ENCODE measurements around the gene KLKB1. TPM values are rescaled to one million over a fixed set of nuclear protein-coding genes. Genes with fewer than 3 reads are reported as not detected.
"Not testable (repeated sequence)": the region's sequence is repeated elsewhere in the genome, so short reads cannot be mapped to it uniquely, and the experiment has no call there.

KLKB1 gene
- total RNA-seq, 1 experiment from 2014 or later, result not detected

DNA sequence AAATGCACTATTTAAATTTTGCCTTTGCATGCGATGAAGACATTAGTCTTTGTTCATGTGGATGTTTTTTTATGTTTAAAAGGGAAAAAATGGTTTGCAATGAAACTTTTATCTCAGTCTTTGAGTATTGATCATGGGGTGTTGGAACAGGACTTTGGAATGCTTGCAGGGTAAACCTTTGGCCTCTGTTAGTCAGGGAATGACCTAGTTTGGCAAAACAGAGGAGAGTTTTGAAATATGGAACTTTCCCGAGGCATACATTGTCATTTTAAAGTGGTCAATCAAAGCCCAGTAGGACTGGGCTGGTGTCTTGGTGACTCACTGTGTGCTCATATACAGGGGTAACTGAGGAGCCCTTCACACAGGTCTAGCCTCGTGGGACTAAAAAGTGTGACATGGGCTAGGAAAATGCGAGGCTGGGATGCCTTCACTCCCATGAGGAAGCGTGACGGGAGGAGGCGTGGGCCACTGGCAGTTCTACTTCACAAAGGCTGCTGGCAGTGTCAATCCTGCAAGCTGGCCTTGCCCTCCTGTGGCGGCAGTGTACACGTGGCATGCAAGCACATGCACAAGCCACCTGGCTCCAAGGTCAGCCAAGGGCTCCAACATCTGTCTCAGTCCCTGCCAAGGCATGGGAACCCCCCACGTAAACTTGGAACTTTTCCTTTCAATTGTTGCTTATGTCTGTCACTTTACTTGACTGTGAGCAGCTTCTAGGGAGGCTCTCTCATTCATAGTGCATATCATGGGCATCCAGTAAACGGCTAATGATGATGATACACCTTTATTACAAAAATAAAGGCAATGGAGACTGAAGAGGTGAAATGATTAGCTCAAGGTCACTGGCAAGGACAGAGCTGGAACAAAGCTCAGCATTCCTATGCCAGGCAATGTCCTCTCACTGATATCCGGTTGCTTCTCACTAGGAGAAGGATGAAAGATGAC lies 33.5 kb downstream of the KLKB1 start:
- CTCF ChIA-PET, result no interaction called here
- Histone ChIP-seq H3K9me3 (no peaks in the 10 kb centered on the region), H3K4me1 (no peaks in the 10 kb centered on the region), H3K27me3 (replicated peaks; ENCODE audit: control insufficient read depth, insufficient read depth, low read length) (no peaks in the 10 kb centered on the region), H3K36me3 (ENCODE audit: control insufficient read depth, insufficient read depth, low read length) (no peaks in the 10 kb centered on the region), H3K4me3 (ENCODE audit: low read depth, low read length) (no peak overlapping the region)
- Mint-ChIP-seq H3K27me3 (ENCODE audit: insufficient read depth, unreplicated experiment) (peaks cover 2% of the 10 kb centered on the region), H3K4me1 (ENCODE audit: low read depth, unreplicated experiment) (no peaks in the 10 kb centered on the region), H3K4me3 (ENCODE audit: unreplicated experiment) (no peak overlapping the region), H3K9me3 (ENCODE audit: unreplicated experiment) (no peaks in the 10 kb centered on the region), H3K27ac (ENCODE audit: unreplicated experiment) (no peak overlapping the region), H3K36me3 (ENCODE audit: insufficient read depth, unreplicated experiment) (no peaks in the 10 kb centered on the region)
- POLR2A ChIA-PET, result no interaction called here
- no peak for TF ChIP-seq CTCF (IDR thresholded peaks at IDR 0.05; ENCODE audit: insufficient read depth in 1 of 2, low read depth in 1 of 2, low read length in 1 of 2, severe bottlenecking in 1 of 2, unreplicated experiment in 1 of 2)
- no TSS peak for BruUV-seq (replicated peaks)
- no peak for DNase-seq
- intact Hi-C loops (cut with micrococcal nuclease; ENCODE audit: unreplicated experiment), result no loop called here

DNA sequence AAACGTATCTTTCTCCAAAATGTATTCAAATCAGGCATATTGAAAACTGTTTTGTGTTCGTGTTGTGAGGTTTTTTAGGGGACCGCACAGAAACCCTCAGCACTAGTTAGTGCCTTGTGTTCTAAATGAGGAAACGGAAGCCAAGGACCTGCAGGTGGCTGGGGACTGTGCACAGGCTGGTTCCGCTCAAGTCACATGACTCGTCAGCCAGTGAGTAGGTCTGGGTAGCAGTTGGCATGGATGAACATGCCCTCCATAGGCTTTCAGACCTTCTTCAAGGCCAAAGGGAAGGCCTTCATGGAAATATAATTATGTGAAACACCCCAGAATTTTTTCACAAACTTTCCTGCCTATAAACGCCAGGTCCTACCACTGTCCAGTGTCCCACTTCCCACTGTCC lies 37.4 kb downstream of the KLKB1 start:
- H3K4me1 ChIP-seq, result no peaks in the 10 kb centered on the region
- no peak for TF ChIP-seq CTCF (IDR thresholded peaks at IDR 0.05; ENCODE audit: insufficient read depth in 1 of 2, low read depth in 1 of 2, low read length in 1 of 2, severe bottlenecking in 1 of 2, unreplicated experiment in 1 of 2)
- no peak overlapping the region for H3K4me3 Mint-ChIP-seq (ENCODE audit: unreplicated experiment)
- H3K9me3 ChIP-seq, result no peaks in the 10 kb centered on the region
- no peak overlapping the region for H3K4me3 ChIP-seq (ENCODE audit: low read depth, low read length)
- ChIA-PET POLR2A (no interaction called here), CTCF (no interaction called here)
- H3K36me3 Mint-ChIP-seq (ENCODE audit: insufficient read depth, unreplicated experiment), result no peaks in the 10 kb centered on the region
- no peaks in the 10 kb centered on the region for H3K27me3 ChIP-seq (replicated peaks; ENCODE audit: control insufficient read depth, insufficient read depth, low read length)
- intact Hi-C loops (cut with micrococcal nuclease; ENCODE audit: unreplicated experiment), result no loop called here
- no TSS peak for BruUV-seq (replicated peaks)
- H3K27me3 Mint-ChIP-seq (ENCODE audit: insufficient read depth, unreplicated experiment), result peaks cover 11% of the 10 kb centered on the region
- DNase-seq, result no peak
- H3K27ac Mint-ChIP-seq (ENCODE audit: unreplicated experiment), result no peak overlapping the region
- H3K9me3 Mint-ChIP-seq (ENCODE audit: unreplicated experiment), result no peaks in the 10 kb centered on the region
- H3K4me1 Mint-ChIP-seq (ENCODE audit: low read depth, unreplicated experiment), result no peaks in the 10 kb centered on the region
- no peaks in the 10 kb centered on the region for H3K36me3 ChIP-seq (ENCODE audit: control insufficient read depth, insufficient read depth, low read length)

- H3K9me3 Mint-ChIP-seq (ENCODE audit: unreplicated experiment); intact Hi-C loops (cut with micrococcal nuclease; ENCODE audit: unreplicated experiment); H3K4me1 Mint-ChIP-seq (ENCODE audit: low read depth, unreplicated experiment); H3K4me3 Mint-ChIP-seq (ENCODE audit: unreplicated experiment); DNase-seq; CTCF ChIA-PET; H3K36me3 ChIP-seq (ENCODE audit: control insufficient read depth, insufficient read depth, low read length); H3K4me1 ChIP-seq; BruUV-seq (replicated peaks); H3K27me3 ChIP-seq (replicated peaks; ENCODE audit: control insufficient read depth, insufficient read depth, low read length); H3K4me3 ChIP-seq (ENCODE audit: low read depth, low read length); H3K27ac Mint-ChIP-seq (ENCODE audit: unreplicated experiment); H3K36me3 Mint-ChIP-seq (ENCODE audit: insufficient read depth, unreplicated experiment); H3K9me3 ChIP-seq; POLR2A ChIA-PET: not testable (repeated sequence)
- H3K27me3 Mint-ChIP-seq (ENCODE audit: insufficient read depth, unreplicated experiment), result peaks cover 11% of the 10 kb centered on the region
These were observed 37.9 kb downstream of the KLKB1 start for GRCh38 chr4:186265250-186265649.

Data from Caco-2 (cell line).